HG02588 (cell line): Measurements from ENCODE around the gene PTGDR.

ENCODE experiments used
- ATAC-seq: cut with Tn5 transposase; IDR thresholded peaks from one replicate; pipeline ENCODE4 v1.9.1; 2021; ENCODE audit warnings: mild to moderate bottlenecking, moderate library complexity; ENCODE audit not compliant: unreplicated experiment

PTGDR gene

DNA sequence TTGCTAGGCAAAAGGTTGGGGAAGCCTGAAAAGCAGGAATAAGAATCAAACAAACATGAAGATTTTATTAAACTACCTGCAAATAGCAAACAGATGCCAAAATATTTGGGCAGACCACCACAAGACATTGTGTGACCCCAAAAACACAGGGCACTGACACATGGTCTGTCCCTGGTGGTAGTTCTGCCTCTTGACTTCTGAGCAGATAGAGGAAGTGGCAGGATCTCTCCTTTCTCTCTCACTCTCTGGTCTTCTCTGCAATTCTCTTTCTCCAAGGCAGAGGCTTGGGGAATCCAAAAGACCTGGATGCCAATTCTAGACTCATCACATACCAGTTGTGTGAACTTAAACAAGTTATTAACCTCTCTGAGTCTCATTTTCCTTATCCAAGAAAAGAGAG, 4.3 kb upstream of the PTGDR start:
- no peak for ATAC-seq

DNA sequence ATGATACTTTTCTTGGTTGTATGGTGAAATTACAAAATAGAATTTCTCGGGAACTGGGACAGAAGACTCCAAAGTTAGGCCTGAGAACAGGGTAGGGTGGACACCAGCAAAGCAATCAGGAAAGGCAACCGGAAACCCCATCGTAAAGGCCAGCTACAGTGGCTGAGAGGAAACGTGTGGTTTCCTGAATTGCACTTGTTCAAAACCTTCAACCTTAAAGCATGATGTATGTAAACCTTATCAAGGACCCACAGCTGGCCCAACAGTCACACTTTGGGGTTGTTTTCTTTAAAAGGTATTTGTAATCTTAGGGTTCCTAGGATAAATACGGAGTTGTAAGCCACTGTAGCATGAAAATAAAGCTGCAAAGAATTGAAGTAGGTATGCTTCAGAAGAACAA, 2.2 kb upstream of the PTGDR start:
- ATAC-seq = no peak

DNA sequence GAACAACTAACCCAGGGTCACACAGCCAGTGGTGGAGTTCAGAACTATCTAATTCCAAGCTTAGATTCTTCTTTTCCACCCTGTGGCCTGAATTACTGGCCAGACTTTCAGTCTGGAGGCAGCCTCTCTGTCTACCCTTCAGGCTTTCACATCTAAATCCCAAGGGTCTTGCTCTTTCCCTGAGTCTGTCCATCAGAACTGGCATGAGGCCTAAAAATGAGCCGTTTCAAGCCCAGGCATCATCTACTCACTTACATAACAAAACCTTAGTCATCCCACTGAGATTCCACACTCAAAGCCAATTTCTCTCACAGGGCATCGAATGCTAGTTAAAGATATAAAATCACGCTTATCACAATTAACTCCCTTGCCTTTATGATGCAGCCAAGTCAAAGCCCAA, 1.3 kb upstream of the PTGDR start:
- ATAC-seq = no peak

GRCh38 chr14:52266782-52267181, 716 bp upstream of the PTGDR start:
- ATAC-seq = no peak

DNA sequence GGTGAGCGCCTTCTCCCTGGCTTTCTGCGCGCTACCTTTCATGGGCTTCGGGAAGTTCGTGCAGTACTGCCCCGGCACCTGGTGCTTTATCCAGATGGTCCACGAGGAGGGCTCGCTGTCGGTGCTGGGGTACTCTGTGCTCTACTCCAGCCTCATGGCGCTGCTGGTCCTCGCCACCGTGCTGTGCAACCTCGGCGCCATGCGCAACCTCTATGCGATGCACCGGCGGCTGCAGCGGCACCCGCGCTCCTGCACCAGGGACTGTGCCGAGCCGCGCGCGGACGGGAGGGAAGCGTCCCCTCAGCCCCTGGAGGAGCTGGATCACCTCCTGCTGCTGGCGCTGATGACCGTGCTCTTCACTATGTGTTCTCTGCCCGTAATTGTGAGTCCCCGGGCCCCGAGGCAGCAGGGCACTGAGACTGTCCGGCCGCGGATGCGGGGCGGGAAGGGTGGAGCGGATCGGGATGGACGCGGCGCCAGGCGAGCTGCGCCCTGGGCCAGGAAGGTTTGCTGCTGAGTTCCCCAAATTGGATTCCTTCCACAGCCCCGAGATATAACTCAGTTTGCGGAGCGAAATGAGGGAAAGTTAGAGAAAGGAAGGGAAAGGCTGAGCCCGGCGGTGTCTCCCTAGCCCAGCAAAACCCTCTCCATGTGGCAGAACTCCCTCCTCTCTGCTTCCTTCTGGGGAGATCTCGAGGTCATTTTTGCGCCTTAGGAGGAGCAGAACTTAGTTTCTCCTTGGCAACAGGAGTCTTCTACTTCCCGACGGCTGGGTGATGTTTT, 972 bp downstream of the PTGDR start:
- ATAC-seq = no peak

GRCh38 chr14:52269100-52269499, 1.6 kb downstream of the PTGDR start:
- no peak for ATAC-seq

- no peak for ATAC-seq
These were observed 2.5 kb downstream of the PTGDR start for GRCh38 chr14:52269982-52270381.

GRCh38 chr14:52271538-52271937, 4.0 kb downstream of the PTGDR start:
- ATAC-seq = no peak

- ATAC-seq = no peak
These were observed 4.9 kb downstream of the PTGDR start for GRCh38 chr14:52272375-52272774.

DNA sequence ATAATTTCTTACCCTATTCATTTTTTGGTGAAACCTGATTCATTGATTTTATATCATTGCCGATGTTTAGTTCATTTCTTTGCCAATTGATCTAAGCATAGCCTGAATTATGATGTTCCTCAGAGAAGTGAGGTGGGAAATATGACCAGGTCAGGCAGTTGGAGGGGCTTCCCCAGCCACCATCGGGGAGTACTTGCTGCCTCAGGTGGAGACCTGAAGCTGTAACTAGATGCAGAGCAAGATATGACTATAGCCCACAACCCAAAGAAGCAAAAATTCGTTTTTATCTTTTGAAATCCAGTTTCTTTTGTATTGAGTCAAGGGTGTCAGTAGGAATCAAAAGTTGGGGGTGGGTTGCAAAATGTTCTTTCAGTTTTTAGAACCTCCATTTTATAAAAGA, 7.9 kb downstream of the PTGDR start:
- ATAC-seq = no peak

DNA sequence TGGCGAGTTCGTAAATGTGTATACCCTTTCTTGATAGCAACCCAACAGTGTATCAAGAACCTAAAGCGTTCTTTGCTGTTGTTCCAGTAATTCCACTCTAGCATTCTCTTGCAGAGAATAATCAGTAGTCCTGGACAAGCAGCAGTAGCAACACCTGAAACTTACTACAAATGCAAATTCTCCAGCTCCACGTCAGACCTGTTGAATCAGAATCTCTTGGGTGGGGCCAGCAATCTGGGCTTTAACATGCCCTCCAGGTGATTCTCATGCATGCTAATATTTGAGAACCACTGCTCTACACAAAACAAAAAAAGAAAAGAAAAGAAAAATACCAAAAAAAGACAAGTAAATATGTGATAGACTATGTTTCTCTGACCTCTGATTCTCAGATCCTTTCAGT, 10.1 kb downstream of the PTGDR start:
- no peak for ATAC-seq

GRCh38 chr14:52279408-52279807, 11.9 kb downstream of the PTGDR start:
- ATAC-seq = no peak

GRCh38 chr14:52283099-52283498, 15.6 kb downstream of the PTGDR start:
- no peak for ATAC-seq

DNA sequence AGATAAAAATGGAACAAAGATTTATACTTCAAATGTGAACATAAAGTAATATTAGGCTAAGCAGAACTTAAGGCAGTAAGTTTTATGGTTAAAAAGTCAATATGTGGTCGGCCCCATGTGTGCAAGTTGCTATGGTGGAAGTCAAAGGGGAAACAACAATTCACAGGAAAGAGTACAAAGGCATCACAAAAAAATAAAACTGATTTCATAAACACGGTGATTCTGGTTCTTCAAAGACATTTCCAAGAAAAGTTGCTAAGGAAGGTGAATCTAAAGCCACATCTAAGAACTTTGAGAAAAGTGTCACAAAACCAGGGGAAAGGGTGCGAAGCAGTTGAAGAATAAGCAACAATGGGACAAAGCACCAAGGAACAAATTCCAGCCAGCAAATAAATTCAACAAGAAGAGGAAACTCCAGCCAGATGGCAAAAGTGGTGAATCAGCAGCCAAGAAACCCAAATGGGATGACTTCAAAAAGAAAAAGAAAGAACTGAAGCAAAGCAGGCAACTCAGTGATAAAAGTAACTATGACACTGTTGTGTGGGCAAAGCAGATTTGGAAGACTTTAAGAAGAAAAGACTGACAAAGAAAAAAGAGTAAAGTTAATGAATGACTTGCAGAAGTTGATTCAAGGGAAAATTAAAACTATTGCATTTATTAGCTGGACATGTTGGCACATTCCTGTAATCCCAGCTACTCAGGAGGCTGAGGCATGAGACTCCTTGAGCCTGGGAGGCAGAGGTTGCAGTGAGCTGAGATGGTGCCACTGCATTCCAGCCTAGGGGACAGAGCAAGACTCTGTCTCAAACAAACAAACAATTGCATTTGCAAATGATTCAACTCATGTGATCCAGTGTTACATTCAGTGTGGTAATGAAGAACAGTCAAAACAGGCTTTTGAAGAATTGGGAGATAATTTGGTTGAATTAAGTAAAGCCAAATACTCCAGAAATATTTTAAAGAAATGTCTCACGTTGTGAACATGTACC, 19.5 kb downstream of the PTGDR start:
- no peak for ATAC-seq

GRCh38 chr14:52296378-52296777, 28.9 kb downstream of the PTGDR start:
- ATAC-seq = no peak

DNA sequence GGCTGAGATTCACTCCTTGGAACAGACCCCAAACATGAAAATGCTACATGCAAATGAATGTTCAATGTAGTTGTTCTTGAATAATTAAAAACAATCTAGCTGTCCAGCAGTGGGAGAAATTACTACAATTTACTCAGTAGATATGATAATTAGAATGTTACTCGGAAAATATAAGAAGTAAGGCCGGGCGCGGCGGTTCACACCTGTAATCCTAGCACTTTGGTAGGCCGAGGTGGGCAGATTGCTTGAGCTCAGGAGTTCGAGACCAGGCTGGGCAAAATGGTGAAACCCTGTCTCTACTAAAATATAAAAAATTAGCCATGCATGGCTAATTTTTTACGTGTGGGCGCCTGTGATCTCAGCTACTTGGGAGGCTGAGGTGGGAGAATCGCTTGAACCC, 31.3 kb downstream of the PTGDR start:
- no peak for ATAC-seq

- no peak for ATAC-seq
These were observed 32.3 kb downstream of the PTGDR start for GRCh38 chr14:52299692-52300278.

DNA sequence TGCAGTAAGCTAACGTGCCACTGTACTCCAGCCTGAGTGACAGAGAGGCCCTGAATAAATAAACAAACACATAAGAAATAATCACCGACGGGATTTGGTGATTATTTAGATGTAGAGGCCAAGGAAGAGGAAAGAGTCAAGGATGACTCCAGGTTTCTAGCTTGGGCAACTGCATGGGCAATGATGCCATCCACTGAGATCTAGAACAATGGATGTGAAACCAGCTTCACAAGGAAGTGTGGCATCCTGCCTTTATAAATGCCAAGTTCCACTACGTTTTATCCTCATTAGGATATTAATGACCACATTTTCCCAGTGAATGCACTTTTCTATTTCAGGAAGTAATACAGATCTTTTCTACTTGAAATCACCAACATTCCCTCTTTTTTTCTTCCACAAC, 35.7 kb downstream of the PTGDR start:
- no peak for ATAC-seq

- no peak for ATAC-seq
These were observed 36.9 kb downstream of the PTGDR start for GRCh38 chr14:52304248-52304904.

GRCh38 chr14:52305014-52305413, 37.5 kb downstream of the PTGDR start:
- no peak for ATAC-seq

- no peak for ATAC-seq
These were observed 39.9 kb downstream of the PTGDR start for GRCh38 chr14:52307376-52307775.
